C4-2B (cell line): ENCODE results near the gene PGAM2.

Experiments
- H3K27ac ChIP-seq: fragments of 450-650 bp; 2 replicates; pipeline ENCODE4 v1.5.1; 2017
- ZFX ChIP-seq: fragments of 450-650 bp; IDR thresholded peaks from 2 replicates; pipeline ENCODE4 v1.6.1; 2017
- TF ChIP-seq, protein P1 (sequence below): fragments of 450-650 bp; conservative IDR thresholded peaks from 2 replicates; pipeline ENCODE4 v1.5.1; 2017; ENCODE audit warnings: mild to moderate bottlenecking

PGAM2 gene

GRCh38 chr7:44066111-44066460 lies 719 bp upstream of the PGAM2 start:
- TF ChIP-seq, protein P1, sequence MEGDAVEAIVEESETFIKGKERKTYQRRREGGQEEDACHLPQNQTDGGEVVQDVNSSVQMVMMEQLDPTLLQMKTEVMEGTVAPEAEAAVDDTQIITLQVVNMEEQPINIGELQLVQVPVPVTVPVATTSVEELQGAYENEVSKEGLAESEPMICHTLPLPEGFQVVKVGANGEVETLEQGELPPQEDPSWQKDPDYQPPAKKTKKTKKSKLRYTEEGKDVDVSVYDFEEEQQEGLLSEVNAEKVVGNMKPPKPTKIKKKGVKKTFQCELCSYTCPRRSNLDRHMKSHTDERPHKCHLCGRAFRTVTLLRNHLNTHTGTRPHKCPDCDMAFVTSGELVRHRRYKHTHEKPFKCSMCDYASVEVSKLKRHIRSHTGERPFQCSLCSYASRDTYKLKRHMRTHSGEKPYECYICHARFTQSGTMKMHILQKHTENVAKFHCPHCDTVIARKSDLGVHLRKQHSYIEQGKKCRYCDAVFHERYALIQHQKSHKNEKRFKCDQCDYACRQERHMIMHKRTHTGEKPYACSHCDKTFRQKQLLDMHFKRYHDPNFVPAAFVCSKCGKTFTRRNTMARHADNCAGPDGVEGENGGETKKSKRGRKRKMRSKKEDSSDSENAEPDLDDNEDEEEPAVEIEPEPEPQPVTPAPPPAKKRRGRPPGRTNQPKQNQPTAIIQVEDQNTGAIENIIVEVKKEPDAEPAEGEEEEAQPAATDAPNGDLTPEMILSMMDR = no peak
- no peak for TF ChIP-seq ZFX

DNA sequence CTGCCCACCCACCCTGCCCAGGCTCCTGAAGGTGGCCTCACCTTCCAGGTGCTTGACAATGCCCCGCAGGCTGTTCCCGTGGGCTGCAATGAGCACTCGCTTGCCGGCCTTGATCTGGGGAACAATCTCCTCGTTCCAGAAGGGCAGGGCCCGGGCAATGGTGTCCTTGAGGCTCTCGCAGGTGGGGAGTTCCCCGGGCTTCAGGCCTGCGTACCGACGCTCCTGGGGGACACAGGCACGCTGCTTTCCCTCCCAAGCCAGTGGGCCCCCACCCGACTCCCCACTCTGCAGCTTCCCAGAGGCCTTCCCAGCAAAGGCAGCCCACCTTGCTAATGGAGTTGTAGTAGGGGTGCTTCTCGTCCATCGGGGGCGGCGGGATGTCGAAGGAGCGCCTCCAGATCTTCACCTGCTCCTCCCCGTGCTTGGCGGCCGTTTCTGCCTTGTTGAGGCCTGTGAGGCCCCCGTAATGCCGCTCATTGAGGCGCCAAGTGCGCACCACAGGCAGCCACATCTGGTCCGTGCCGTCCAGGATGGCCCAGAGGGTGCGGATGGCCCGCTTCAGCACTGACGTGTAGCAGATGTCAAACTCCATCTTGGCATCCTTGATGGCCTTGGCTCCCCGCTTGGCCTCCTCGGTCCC lies 456 bp downstream of the PGAM2 start:
- no peak for TF ChIP-seq ZFX
- TF ChIP-seq, protein P1 = no peak

More at GRCh38 chr7:44066111-44066460, 719 bp upstream of the PGAM2 start:
- no peak overlapping the region for H3K27ac ChIP-seq

DNA sequence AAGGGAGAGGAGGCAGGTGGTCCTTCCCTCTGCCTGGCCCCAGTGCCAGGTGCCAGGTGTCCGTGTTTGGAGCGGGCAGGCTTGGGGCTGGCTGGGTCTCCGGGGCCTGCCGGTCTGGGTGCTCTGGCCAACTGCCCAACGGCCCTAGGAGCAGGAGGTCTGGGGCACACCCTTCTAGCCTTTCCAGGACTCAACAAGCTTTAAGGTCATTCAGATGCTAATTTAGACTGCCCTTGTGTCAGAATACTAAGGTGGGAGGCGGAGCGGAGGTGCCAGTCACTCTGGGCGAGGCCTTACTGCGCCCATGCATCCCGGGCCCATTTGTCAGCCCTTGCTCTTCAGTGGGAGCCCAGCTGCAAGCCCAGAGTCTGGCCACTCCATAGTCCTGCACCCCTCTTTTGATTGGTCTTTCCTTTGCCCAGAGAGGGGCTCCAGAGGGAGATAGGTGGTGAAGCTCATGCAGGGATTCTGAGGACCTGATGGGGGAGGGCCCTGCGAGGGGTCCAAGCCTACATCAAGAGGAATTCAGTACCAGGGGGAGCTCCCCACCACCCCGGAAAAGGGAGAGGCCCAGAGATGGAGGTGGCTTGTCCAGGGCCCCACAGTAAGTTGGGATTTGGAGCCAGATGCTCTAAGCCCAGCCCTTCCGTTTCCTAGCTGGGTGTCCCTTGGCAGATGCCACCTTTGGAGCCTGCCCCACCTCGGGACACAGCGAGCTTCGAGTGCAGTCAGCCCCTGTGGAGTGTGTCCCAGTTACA lies 1.3 kb downstream of the PGAM2 start:
- no peak overlapping the region; the same call in 1 of the 2 replicates for H3K27ac ChIP-seq
- TF ChIP-seq, protein P1 = no peak
- TF ChIP-seq ZFX = no peak

More for the DNA sequence above, 456 bp downstream of the PGAM2 start:
- H3K27ac ChIP-seq = no peak overlapping the region

DNA sequence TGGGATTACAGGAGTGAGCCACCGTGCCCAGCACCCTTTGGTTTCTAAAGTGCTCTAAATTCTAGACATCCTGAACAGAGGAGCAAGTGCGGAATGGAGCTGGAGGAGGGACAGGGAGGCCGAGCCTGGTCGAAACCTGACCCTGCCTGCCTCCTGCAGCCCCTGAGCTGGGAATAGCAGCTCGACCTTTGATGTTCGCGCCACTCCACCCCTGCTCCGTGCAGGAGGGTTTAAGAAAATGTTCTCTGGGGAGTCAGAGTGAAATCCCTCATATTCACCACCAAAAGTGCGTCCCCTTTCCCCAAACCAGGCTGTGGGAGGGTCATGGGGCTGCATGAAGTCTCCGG lies 1.8 kb downstream of the PGAM2 start:
- H3K27ac ChIP-seq = peak overlapping the region; percentile 42; the same call in 1 of the 2 replicates
- no peak for TF ChIP-seq ZFX
- TF ChIP-seq, protein P1 = no peak

- peak overlapping the region; percentile 42 for H3K27ac ChIP-seq
- TF ChIP-seq, protein P1 = no peak
- TF ChIP-seq ZFX = no peak
Measured at GRCh38 chr7:44062903-44063295, 2.5 kb downstream of the PGAM2 start.

DNA sequence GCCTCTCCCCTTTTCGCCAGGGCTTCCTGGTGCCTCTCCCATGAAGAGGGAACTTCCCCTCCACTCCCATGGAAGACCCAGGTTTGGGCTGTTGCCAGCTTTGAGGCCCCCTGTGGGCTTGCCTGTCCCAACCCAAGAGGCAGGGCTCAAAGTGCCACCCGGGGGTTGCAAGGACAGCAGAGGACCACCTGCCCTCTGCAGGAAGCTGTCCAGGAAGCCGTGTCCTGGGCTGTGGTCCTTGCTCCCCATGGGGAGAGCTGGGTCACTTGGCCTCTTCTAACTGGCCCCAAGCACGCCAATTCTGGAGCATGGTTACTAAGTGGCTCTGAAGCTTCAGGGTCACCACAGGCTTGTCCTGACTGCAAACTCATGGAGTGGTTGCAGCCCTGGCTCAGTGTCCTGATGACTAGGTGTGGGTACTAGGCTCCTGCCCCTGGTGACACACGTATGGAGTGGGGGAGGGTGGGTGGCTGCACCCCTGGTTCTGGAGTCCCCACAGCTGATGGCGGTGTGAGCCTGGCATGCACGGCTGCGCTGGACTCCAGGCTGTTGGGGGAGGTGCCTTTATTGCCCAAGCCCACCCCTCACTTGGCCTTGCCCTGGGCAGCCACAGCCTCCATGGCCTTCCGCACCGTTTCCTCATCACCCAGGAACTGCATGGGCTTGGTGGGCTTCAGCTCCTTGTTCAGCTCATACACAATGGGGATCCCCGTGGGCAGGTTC lies 3.0 kb downstream of the PGAM2 start:
- TF ChIP-seq ZFX = no peak
- TF ChIP-seq, protein P1 = no peak
- H3K27ac ChIP-seq = peak overlapping the region; percentile 42
